H9 (cell line): ENCODE results near the gene RNASEH2B. TPM values are rescaled to one million over a fixed set of nuclear protein-coding genes. Genes with fewer than 3 reads are reported as not detected.

Source experiments
- DNase-seq: peaks from one replicate; pipeline ENCODE4 v3.0.0-alpha.2; 2017
- H2AFZ ChIP-seq: one replicate; pipeline ENCODE4 v1.6.1; 2013; ENCODE audit warnings: mild to moderate bottlenecking, low read length, control low read depth, moderate library complexity
- H2AK5ac ChIP-seq: 2 replicates; pipeline ENCODE4 v1.6.1; 2013; ENCODE audit warnings: low read length, control low read depth, mixed read lengths; ENCODE audit not compliant: insufficient read length
- H2BK120ac ChIP-seq: one replicate; pipeline ENCODE4 v1.6.1; 2013; ENCODE audit warnings: low read depth, mild to moderate bottlenecking, low read length, control low read depth, inconsistent platforms; ENCODE audit not compliant: poor library complexity, severe bottlenecking
- H2BK12ac ChIP-seq: 2 replicates; pipeline ENCODE4 v1.6.1; 2013; ENCODE audit warnings: low read length, control low read depth, mixed read lengths, low read depth; ENCODE audit not compliant: insufficient read length
- H2BK15ac ChIP-seq: 2 replicates; pipeline ENCODE4 v1.6.1; 2013; ENCODE audit warnings: low read depth, low read length, control low read depth
- H2BK20ac ChIP-seq: one replicate; pipeline ENCODE4 v1.6.1; 2013; ENCODE audit warnings: low read depth, mild to moderate bottlenecking, low read length, control low read depth, inconsistent platforms; ENCODE audit not compliant: poor library complexity, severe bottlenecking
- H2BK5ac ChIP-seq: 2 replicates; pipeline ENCODE4 v1.6.1; 2013; ENCODE audit warnings: low read length, control low read depth, mixed read lengths; ENCODE audit not compliant: insufficient read length
- H3K14ac ChIP-seq: 2 replicates; pipeline ENCODE4 v1.6.1; 2013; ENCODE audit warnings: low read length, control low read depth; ENCODE audit not compliant: insufficient read depth
- H3K18ac ChIP-seq: 2 replicates; pipeline ENCODE4 v1.6.1; 2013; ENCODE audit warnings: low read depth, mild to moderate bottlenecking, mixed read lengths, low read length, control low read depth; ENCODE audit not compliant: insufficient read length
- H3K23ac ChIP-seq: 2 replicates; pipeline ENCODE4 v1.6.1; 2013; ENCODE audit warnings: low read length, control low read depth, mixed read lengths, low read depth; ENCODE audit not compliant: insufficient read length
- H3K23me2 ChIP-seq: 2 replicates; pipeline ENCODE4 v1.6.1; 2013; ENCODE audit warnings: low read depth, mild to moderate bottlenecking, mixed read lengths, low read length, control low read depth; ENCODE audit not compliant: insufficient read length, poor library complexity, severe bottlenecking
- H3K27ac ChIP-seq: 2 replicates; pipeline ENCODE4 v1.5.1; 2013; ENCODE audit warnings: low read length, control low read depth, mixed read lengths, low read depth; ENCODE audit not compliant: insufficient read length
- H3K27me3 ChIP-seq: 2 replicates; pipeline ENCODE4 v1.6.1; 2013; ENCODE audit warnings: low read length, control low read depth, inconsistent platforms; ENCODE audit not compliant: insufficient read depth
- H3K4ac ChIP-seq: 2 replicates; pipeline ENCODE4 v1.6.1; 2013; ENCODE audit warnings: low read depth, mild to moderate bottlenecking, control low read depth, inconsistent platforms, low read length, moderate library complexity
- H3K4me1 ChIP-seq: 2 replicates; pipeline ENCODE4 v1.6.1; 2013; ENCODE audit warnings: low read length, control low read depth, inconsistent platforms; ENCODE audit not compliant: insufficient read depth
- H3K4me2 ChIP-seq: 2 replicates; pipeline ENCODE4 v1.6.1; 2013; ENCODE audit warnings: low read length, control low read depth, mixed read lengths; ENCODE audit not compliant: insufficient read length, insufficient read depth
- H3K56ac ChIP-seq: 2 replicates; pipeline ENCODE4 v1.6.1; 2013; ENCODE audit warnings: low read depth, mild to moderate bottlenecking, mixed read lengths, low read length, control low read depth; ENCODE audit not compliant: insufficient read length
- H3K79me1 ChIP-seq: 2 replicates; pipeline ENCODE4 v1.6.1; 2013; ENCODE audit warnings: low read depth, mild to moderate bottlenecking, moderate library complexity, low read length, control low read depth, inconsistent platforms; ENCODE audit not compliant: insufficient read depth, poor library complexity, severe bottlenecking
- H3K79me2 ChIP-seq: 2 replicates; pipeline ENCODE4 v1.6.1; 2013; ENCODE audit warnings: low read length, control low read depth, inconsistent platforms; ENCODE audit not compliant: insufficient read depth
- H3K9ac ChIP-seq: 2 replicates; pipeline ENCODE4 v1.6.1; 2013; ENCODE audit warnings: low read length, control low read depth, mixed read lengths; ENCODE audit not compliant: insufficient read length; ENCODE audit errors: extremely low read depth
- H3K9me3 ChIP-seq: one replicate; pipeline ENCODE4 v1.6.1; 2013; ENCODE audit warnings: low read depth, low read length, inconsistent platforms; ENCODE audit not compliant: control insufficient read depth
- H3T11ph ChIP-seq: one replicate; pipeline ENCODE4 v1.6.1; 2013; ENCODE audit warnings: mild to moderate bottlenecking, low read length, control low read depth, inconsistent platforms
- H4K20me1 ChIP-seq: one replicate; pipeline ENCODE4 v1.6.1; 2013; ENCODE audit not compliant: control insufficient read depth, insufficient read length, insufficient read depth
- H4K5ac ChIP-seq: 2 replicates; pipeline ENCODE4 v1.6.1; 2013; ENCODE audit warnings: low read depth, mild to moderate bottlenecking, mixed read lengths, low read length, control low read depth; ENCODE audit not compliant: insufficient read length
- H4K8ac ChIP-seq: replicated peaks from 2 replicates; pipeline ENCODE4 v1.6.1; 2013; ENCODE audit warnings: low read length, control low read depth, mixed read lengths, low read depth; ENCODE audit not compliant: insufficient read length
- H4K91ac ChIP-seq: 2 replicates; pipeline ENCODE4 v1.6.1; 2013; ENCODE audit warnings: low read depth, mild to moderate bottlenecking, moderate library complexity, mixed read lengths, low read length, control low read depth; ENCODE audit not compliant: insufficient read length
- H3K27ac Mint-ChIP-seq, 3 experiments: 2 replicates in 2 of 3; 3 replicates in 1 of 3; pipeline ENCODE4 v1.8.0; 2020 to 2021; ENCODE audit warnings: mixed read lengths in 3 of 3, mild to moderate bottlenecking in 1 of 3, moderate library complexity in 1 of 3
- H3K27me3 Mint-ChIP-seq: 2 replicates; pipeline ENCODE4 v1.8.0; 2021; ENCODE audit warnings: low read depth, mild to moderate bottlenecking, moderate library complexity, mixed read lengths
- H3K36me3 Mint-ChIP-seq, 3 experiments: 2 replicates in 2 of 3; 3 replicates in 1 of 3; pipeline ENCODE4 v1.8.0; 2020 to 2021; ENCODE audit warnings: low read depth in 3 of 3, mixed read lengths in 3 of 3; ENCODE audit not compliant: insufficient read depth in 1 of 3
- H3K4me1 Mint-ChIP-seq, 2 experiments: 2 replicates each; pipeline ENCODE4 v1.8.0; 2020; ENCODE audit warnings: mixed read lengths in 2 of 2
- H3K4me3 Mint-ChIP-seq, 2 experiments: 2 replicates in 1 of 2; 3 replicates in 1 of 2; pipeline ENCODE4 v1.8.0; 2020 to 2021; ENCODE audit warnings: mild to moderate bottlenecking in 2 of 2, mixed read lengths in 2 of 2, moderate library complexity in 1 of 2
- H3K9me3 Mint-ChIP-seq, 2 experiments: 2 replicates in 1 of 2; 3 replicates in 1 of 2; pipeline ENCODE4 v1.8.0; 2020; ENCODE audit warnings: mild to moderate bottlenecking in 2 of 2, mixed read lengths in 2 of 2, moderate library complexity in 1 of 2
- CTCF ChIP-seq: fragments of 200-600 bp; sonication (generic); conservative IDR thresholded peaks from 3 replicates; pipeline ENCODE4 v1.8.0; 2021; ENCODE audit warnings: antibody characterized with exemption, mild to moderate bottlenecking
- WGBS: extraction: QIAGEN DNeasy Blood & Tissue Kit; methylation state at CpG from one replicate; pipeline ENCODE4 v1.1.7; 2013; ENCODE audit warnings: missing lambda C conversion rate, low lambda C conversion rate, mixed read lengths; ENCODE audit not compliant: insufficient read length; ENCODE audit errors: extremely low coverage; 5-methylcytosine and 5-hydroxymethylcytosine counted together
- total RNA-seq: library from RNA; stranded (reverse); gene quantifications from 2 replicates; pipeline ENCODE4 v1.2.1, GENCODE V29; 2021

The RNASEH2B gene
- total RNA-seq, 1 experiment from 2014 or later, result 53.9 TPM

GRCh38 chr13:50945669-50946068 is 36.1 kb downstream of the RNASEH2B start:
- no peak overlapping the region for H4K5ac ChIP-seq
- H3K79me2 ChIP-seq, result no peaks in the 10 kb centered on the region
- Mint-ChIP-seq H3K4me3 (no peak overlapping the region), H3K27me3 (no peaks in the 10 kb centered on the region), H3K27ac (no peak overlapping the region), H3K36me3 (peaks cover 0 to 12% (median 3%) of the 10 kb centered on the region in 3 experiments; a peak in 2 of 7 replicates), H3K9me3 (no peaks in the 10 kb centered on the region), H3K4me1 (peaks cover 0 to 7% of the 10 kb centered on the region in 2 experiments; a peak in 2 of 4 replicates)
- H3K4me2 ChIP-seq, result no peak overlapping the region
- no CpG with 5 or more reads among the region's 1 CpG for WGBS
- no peak overlapping the region for H3K23ac ChIP-seq
- no peak overlapping the region for H2AK5ac ChIP-seq
- no peaks in the 10 kb centered on the region for H3K23me2 ChIP-seq
- H3K14ac ChIP-seq, result no peak overlapping the region
- H3K4ac ChIP-seq, result no peak overlapping the region
- H4K91ac ChIP-seq, result no peak overlapping the region
- no peak overlapping the region for H2BK120ac ChIP-seq
- no peaks in the 10 kb centered on the region for H3K9me3 ChIP-seq
- no peak overlapping the region for H3K9ac ChIP-seq
- no peak for DNase-seq
- no peaks in the 10 kb centered on the region for H3K79me1 ChIP-seq
- no peaks in the 10 kb centered on the region for H3K27me3 ChIP-seq
- no peak overlapping the region for H3T11ph ChIP-seq
- no peak overlapping the region for H2BK5ac ChIP-seq
- H2BK12ac ChIP-seq, result no peak overlapping the region
- no peak overlapping the region for H3K27ac ChIP-seq
- H2BK20ac ChIP-seq, result no peak overlapping the region
- no peak overlapping the region for H2BK15ac ChIP-seq
- TF ChIP-seq CTCF, result no peak
- no peak overlapping the region for H3K18ac ChIP-seq
- H4K8ac ChIP-seq, result no peak overlapping the region
- no peaks in the 10 kb centered on the region; the same call in 1 of the 2 replicates for H3K4me1 ChIP-seq
- no peak overlapping the region for H2AFZ ChIP-seq
- no peaks in the 10 kb centered on the region for H4K20me1 ChIP-seq
- H3K56ac ChIP-seq, result no peak overlapping the region
